ENCODE measurements around the gene FAM83B.

DNA sequence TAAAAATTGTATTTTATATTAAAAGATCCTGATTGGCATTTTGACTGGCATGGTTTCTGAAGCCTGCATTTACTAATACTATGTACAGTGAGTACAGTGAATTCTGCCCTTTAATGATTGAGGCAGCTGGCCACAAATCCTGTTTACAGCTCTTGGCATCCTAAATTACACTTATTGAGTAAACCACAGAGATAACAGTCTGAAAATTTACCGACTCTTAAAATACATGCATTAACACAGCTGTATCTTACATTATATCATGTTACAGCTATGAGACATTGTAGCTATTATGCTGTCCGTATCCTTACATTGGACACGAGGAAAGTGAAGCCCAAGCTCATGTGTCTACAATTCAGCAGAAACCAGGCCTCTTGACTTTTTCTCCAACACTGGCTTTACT is 90.8 kb downstream of the FAM83B start:
- TF ChIP-seq, protein P1, sequence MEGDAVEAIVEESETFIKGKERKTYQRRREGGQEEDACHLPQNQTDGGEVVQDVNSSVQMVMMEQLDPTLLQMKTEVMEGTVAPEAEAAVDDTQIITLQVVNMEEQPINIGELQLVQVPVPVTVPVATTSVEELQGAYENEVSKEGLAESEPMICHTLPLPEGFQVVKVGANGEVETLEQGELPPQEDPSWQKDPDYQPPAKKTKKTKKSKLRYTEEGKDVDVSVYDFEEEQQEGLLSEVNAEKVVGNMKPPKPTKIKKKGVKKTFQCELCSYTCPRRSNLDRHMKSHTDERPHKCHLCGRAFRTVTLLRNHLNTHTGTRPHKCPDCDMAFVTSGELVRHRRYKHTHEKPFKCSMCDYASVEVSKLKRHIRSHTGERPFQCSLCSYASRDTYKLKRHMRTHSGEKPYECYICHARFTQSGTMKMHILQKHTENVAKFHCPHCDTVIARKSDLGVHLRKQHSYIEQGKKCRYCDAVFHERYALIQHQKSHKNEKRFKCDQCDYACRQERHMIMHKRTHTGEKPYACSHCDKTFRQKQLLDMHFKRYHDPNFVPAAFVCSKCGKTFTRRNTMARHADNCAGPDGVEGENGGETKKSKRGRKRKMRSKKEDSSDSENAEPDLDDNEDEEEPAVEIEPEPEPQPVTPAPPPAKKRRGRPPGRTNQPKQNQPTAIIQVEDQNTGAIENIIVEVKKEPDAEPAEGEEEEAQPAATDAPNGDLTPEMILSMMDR (IDR thresholded peaks at IDR 0.05): no peak
- no peak for TF ChIP-seq PBX3 (IDR thresholded peaks at IDR 0.05)
- TF ChIP-seq ELF1 (IDR thresholded peaks at IDR 0.05): no peak

Measured in SK-N-SH (cell line).